ENCODE data around the gene USP17L30.
A peak's percentile ranks its signal among the peaks of the same experiment; 100 is the strongest.
"Not testable (repeated sequence)": the region's sequence is repeated elsewhere in the genome, so short reads cannot be mapped to it uniquely, and the experiment has no call there.

Gene USP17L30

GRCh38 chr4:9362829-9363228, at the start of gene USP17L30:
Gene USP17L30, plus strand, starts transcription at chr4:9363129. Its CDS starts 0 bp downstream, at chr4:9363129.
- DNase-seq (ENCODE audit: low spot score); H3K4me3 ChIP-seq; H3K27ac ChIP-seq: not testable (repeated sequence)

- not testable (repeated sequence) for DNase-seq (ENCODE audit: low spot score); H3K27ac ChIP-seq; H3K4me3 ChIP-seq
These were observed 38.7 kb upstream of the USP17L30 start for GRCh38 chr4:9324191-9324590.

- DNase-seq (ENCODE audit: low spot score); H3K27ac ChIP-seq; H3K4me3 ChIP-seq: not testable (repeated sequence)
These were observed 38.1 kb upstream of the USP17L30 start, which contains the start of gene USP17L24 for GRCh38 chr4:9324865-9325264. Gene USP17L24, plus strand, starts transcription at chr4:9325165. Its CDS starts 0 bp downstream, at chr4:9325165.

GRCh38 chr4:9329611-9330010, 33.3 kb upstream of the USP17L30 start, which contains the start of gene USP17L25:
Gene USP17L25, plus strand, starts transcription at chr4:9329911. Its CDS starts 0 bp downstream, at chr4:9329911.
- not testable (repeated sequence) for DNase-seq (ENCODE audit: low spot score); H3K4me3 ChIP-seq; H3K27ac ChIP-seq

GRCh38 chr4:9334358-9334757, 28.6 kb upstream of the USP17L30 start, which contains the start of gene USP17L26:
Gene USP17L26, plus strand, starts transcription at chr4:9334658. Its CDS starts 0 bp downstream, at chr4:9334658.
- H3K27ac ChIP-seq; DNase-seq (ENCODE audit: low spot score); H3K4me3 ChIP-seq: not testable (repeated sequence)

- not testable (repeated sequence) for H3K4me3 ChIP-seq; DNase-seq (ENCODE audit: low spot score); H3K27ac ChIP-seq
These were observed 23.8 kb upstream of the USP17L30 start, which contains the start of gene USP17L5 for GRCh38 chr4:9339103-9339502. Gene USP17L5, plus strand, starts transcription at chr4:9339403. Its CDS starts 0 bp downstream, at chr4:9339403.

GRCh38 chr4:9343848-9344247, 19.1 kb upstream of the USP17L30 start, which contains the start of gene USP17L27:
Gene USP17L27, plus strand, starts transcription at chr4:9344148. Its CDS starts 0 bp downstream, at chr4:9344148.
- not testable (repeated sequence) for H3K27ac ChIP-seq; H3K4me3 ChIP-seq; DNase-seq (ENCODE audit: low spot score)

- not testable (repeated sequence) for H3K27ac ChIP-seq; DNase-seq (ENCODE audit: low spot score); H3K4me3 ChIP-seq
These were observed 14.3 kb upstream of the USP17L30 start, which contains the start of gene USP17L28 for GRCh38 chr4:9348593-9348992. Gene USP17L28, plus strand, starts transcription at chr4:9348893. Its CDS starts 0 bp downstream, at chr4:9348893.

- DNase-seq (ENCODE audit: low spot score); H3K4me3 ChIP-seq; H3K27ac ChIP-seq: not testable (repeated sequence)
These were observed 12.1 kb upstream of the USP17L30 start for GRCh38 chr4:9350866-9351265.

GRCh38 chr4:9353338-9353737, 9.6 kb upstream of the USP17L30 start, which contains the start of gene USP17L29:
Gene USP17L29, plus strand, starts transcription at chr4:9353638. Its CDS starts 0 bp downstream, at chr4:9353638.
- DNase-seq (ENCODE audit: low spot score); H3K4me3 ChIP-seq; H3K27ac ChIP-seq: not testable (repeated sequence)

- not testable (repeated sequence) for DNase-seq (ENCODE audit: low spot score); H3K27ac ChIP-seq; H3K4me3 ChIP-seq
These were observed 17.0 kb downstream of the USP17L30 start for GRCh38 chr4:9379881-9380280.

GRCh38 chr4:9381012-9381534, 18.1 kb downstream of the USP17L30 start:
- DNase-seq (ENCODE audit: low spot score); H3K27ac ChIP-seq: not testable (repeated sequence)
- H3K4me3 ChIP-seq, result peak overlapping the region; percentile 62

- DNase-seq (ENCODE audit: low spot score), result no peak
- Histone ChIP-seq H3K27ac (no peak overlapping the region), H3K4me3 (no peak overlapping the region)
- no peak for TF ChIP-seq CTCF (IDR thresholded peaks at IDR 0.05)
These were observed 21.2 kb downstream of the USP17L30 start for GRCh38 chr4:9384126-9384525.

GRCh38 chr4:9389001-9389400, 26.1 kb downstream of the USP17L30 start:
- not testable (repeated sequence) for DNase-seq (ENCODE audit: low spot score); H3K4me3 ChIP-seq; H3K27ac ChIP-seq

GRCh38 chr4:9405774-9406173, 42.8 kb downstream of the USP17L30 start:
- not testable (repeated sequence) for DNase-seq (ENCODE audit: low spot score); H3K4me3 ChIP-seq; H3K27ac ChIP-seq

- DNase-seq (ENCODE audit: low spot score); H3K4me3 ChIP-seq; H3K27ac ChIP-seq: not testable (repeated sequence)
These were observed 43.6 kb downstream of the USP17L30 start for GRCh38 chr4:9406491-9406890.
